HL-60 (cell line): Measurements from ENCODE around the gene CFAP54.

Source experiments
- DNase-seq, 2 experiments: peaks; one replicate each; pipeline ENCODE4 v3.0.0-alpha.2; 2010 to 2020; ENCODE audit warnings: low read depth in 1 of 2, low spot score in 1 of 2
- H3K27ac ChIP-seq: fragments of 250-450 bp; sonication (Bioruptor Pico); replicated peaks from 2 replicates; pipeline ENCODE4 v1.5.1; 2020; ENCODE audit warnings: mild to moderate bottlenecking, moderate library complexity
- H3K27me3 ChIP-seq: fragments of 250-450 bp; sonication (Bioruptor Pico); 2 replicates; pipeline ENCODE4 v1.5.1; 2021; ENCODE audit warnings: mild to moderate bottlenecking, moderate library complexity; ENCODE audit not compliant: insufficient read depth, poor library complexity, severe bottlenecking
- H3K4me3 ChIP-seq: replicated peaks from 2 replicates; pipeline ENCODE4 v1.5.1; 2011; ENCODE audit warnings: mild to moderate bottlenecking, control low read depth, low read length; ENCODE audit not compliant: insufficient read depth
- CTCF ChIP-seq: IDR thresholded peaks from one replicate; pipeline ENCODE4 v1.5.1; 2011; ENCODE audit warnings: low read length, control low read depth, inconsistent platforms; ENCODE audit not compliant: insufficient read depth
- GABPA ChIP-seq: IDR thresholded peaks from 2 replicates; pipeline ENCODE4 v1.6.1; 2012; ENCODE audit warnings: low read depth
- POLR2AphosphoS5 ChIP-seq: IDR thresholded peaks from 2 replicates; pipeline ENCODE4 v1.6.1; 2012; ENCODE audit warnings: low read depth
- SPI1 ChIP-seq: IDR thresholded peaks from 2 replicates; pipeline ENCODE4 v1.6.1; 2012; ENCODE audit warnings: low read depth, mild to moderate bottlenecking, borderline replicate concordance
- TF ChIP-seq, protein P1 (sequence below): IDR thresholded peaks from 2 replicates; pipeline ENCODE4 v1.6.1; 2012; ENCODE audit warnings: low read depth; ENCODE audit not compliant: insufficient replicate concordance

CFAP54 gene

GRCh38 chr12:96513166-96513565 is 23.8 kb downstream of the CFAP54 start:
- no peak for TF ChIP-seq SPI1
- H3K27ac ChIP-seq, result no peak overlapping the region
- H3K4me3 ChIP-seq, result no peak overlapping the region
- no peak for DNase-seq
- no peaks in the 10 kb centered on the region for H3K27me3 ChIP-seq

DNA sequence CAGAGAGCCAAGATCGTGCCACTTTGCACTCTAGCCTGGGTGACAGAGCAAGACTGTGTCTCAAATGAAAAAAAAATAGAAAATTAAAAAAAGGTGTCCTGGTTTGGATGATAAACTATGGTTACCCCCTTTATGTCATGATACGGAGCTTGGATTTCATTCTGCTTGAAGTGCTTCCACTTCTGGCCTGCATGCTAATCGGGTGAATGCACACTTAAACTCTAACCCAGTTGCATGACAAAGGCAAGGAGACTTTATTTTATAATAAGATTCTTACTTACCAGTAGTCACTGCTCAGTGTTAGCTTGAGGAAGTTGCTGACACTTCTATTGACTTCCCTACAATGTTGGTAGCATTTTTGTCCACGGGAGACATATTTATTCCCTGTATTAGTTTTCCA is 24.3 kb downstream of the CFAP54 start:
- Histone ChIP-seq H3K27me3 (no peaks in the 10 kb centered on the region), H3K4me3 (no peak overlapping the region), H3K27ac (no peak overlapping the region)
- TF ChIP-seq CTCF (no peak), GABPA (no peak), POLR2AphosphoS5 (no peak), SPI1 (no peak)
- TF ChIP-seq, protein P1, sequence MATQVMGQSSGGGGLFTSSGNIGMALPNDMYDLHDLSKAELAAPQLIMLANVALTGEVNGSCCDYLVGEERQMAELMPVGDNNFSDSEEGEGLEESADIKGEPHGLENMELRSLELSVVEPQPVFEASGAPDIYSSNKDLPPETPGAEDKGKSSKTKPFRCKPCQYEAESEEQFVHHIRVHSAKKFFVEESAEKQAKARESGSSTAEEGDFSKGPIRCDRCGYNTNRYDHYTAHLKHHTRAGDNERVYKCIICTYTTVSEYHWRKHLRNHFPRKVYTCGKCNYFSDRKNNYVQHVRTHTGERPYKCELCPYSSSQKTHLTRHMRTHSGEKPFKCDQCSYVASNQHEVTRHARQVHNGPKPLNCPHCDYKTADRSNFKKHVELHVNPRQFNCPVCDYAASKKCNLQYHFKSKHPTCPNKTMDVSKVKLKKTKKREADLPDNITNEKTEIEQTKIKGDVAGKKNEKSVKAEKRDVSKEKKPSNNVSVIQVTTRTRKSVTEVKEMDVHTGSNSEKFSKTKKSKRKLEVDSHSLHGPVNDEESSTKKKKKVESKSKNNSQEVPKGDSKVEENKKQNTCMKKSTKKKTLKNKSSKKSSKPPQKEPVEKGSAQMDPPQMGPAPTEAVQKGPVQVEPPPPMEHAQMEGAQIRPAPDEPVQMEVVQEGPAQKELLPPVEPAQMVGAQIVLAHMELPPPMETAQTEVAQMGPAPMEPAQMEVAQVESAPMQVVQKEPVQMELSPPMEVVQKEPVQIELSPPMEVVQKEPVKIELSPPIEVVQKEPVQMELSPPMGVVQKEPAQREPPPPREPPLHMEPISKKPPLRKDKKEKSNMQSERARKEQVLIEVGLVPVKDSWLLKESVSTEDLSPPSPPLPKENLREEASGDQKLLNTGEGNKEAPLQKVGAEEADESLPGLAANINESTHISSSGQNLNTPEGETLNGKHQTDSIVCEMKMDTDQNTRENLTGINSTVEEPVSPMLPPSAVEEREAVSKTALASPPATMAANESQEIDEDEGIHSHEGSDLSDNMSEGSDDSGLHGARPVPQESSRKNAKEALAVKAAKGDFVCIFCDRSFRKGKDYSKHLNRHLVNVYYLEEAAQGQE, result no peak
- DNase-seq, result no peak

- no peak for TF ChIP-seq GABPA
- TF ChIP-seq CTCF, result no peak
- TF ChIP-seq, protein P1, result no peak
- no peak for TF ChIP-seq SPI1
- TF ChIP-seq POLR2AphosphoS5, result no peak
- H3K4me3 ChIP-seq, result no peak overlapping the region
- no peak overlapping the region for H3K27ac ChIP-seq
- no peak for DNase-seq
- H3K27me3 ChIP-seq, result no peaks in the 10 kb centered on the region
Observed at GRCh38 chr12:96514328-96514727, 25.0 kb downstream of the CFAP54 start.

GRCh38 chr12:96516472-96517430 is 27.4 kb downstream of the CFAP54 start:
- no peak overlapping the region for H3K4me3 ChIP-seq
- no peak for TF ChIP-seq SPI1
- TF ChIP-seq CTCF, result peak; percentile 9
- TF ChIP-seq GABPA, result no peak
- TF ChIP-seq, protein P1, result no peak
- TF ChIP-seq POLR2AphosphoS5, result no peak
- peak; percentile 42 to 64 for DNase-seq
- H3K27me3 ChIP-seq, result no peaks in the 10 kb centered on the region
- H3K27ac ChIP-seq, result no peak overlapping the region
